ENCODE results near the gene MAGI3. TPM values are rescaled to one million over a fixed set of nuclear protein-coding genes. Genes with fewer than 3 reads are reported as not detected.
"Not testable (repeated sequence)": the region's sequence is repeated elsewhere in the genome, so short reads cannot be mapped to it uniquely, and the experiment has no call there.

Gene MAGI3
- polyA plus RNA-seq, 3 donors, result 25.2 to 28.1 (median 26.0) TPM

DNA sequence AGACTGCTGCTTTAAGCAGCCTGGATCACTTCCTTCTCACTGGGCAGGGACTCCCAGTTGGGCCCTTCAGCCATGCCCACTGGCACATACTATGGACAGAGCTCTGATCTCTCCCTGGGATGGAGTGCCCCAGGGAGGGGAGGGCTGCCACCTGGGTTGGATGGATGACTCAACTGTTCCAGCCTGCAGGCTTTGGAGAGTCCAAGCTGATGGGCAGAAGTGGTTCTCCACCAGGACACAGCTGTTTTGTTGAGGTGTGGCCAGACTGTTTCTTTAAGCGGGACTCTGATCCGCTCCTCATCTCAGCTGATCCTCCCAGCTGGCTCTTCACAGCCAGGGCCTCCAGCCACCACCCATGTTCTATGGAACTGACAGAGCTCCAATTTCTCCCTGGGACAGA is 166.9 kb downstream of the MAGI3 start:
- DNase-seq (ENCODE audit: low read depth in 3 of 3, low spot score in 2 of 3), result no peak

DNA sequence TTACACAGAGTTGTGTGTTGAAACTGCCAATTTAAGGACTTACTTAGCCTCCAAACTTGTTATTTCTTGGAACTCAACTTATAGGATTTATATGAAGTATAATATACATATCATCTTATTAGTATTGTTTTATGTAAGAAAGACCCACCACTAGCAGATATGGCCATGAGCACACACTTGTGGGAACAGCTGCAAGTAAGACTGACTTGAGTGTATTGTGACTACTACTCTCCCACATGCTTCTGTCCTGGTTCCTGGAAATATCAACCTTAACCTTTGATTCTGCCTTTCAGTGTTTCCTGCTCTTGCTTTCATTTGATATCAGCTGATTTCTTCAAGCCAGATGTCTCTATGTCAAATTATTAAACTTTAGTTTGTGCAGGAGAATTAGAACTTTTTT is 175.3 kb downstream of the MAGI3 start:
- DNase-seq (ENCODE audit: low read depth in 3 of 3, low spot score in 2 of 3), result no peak

DNA sequence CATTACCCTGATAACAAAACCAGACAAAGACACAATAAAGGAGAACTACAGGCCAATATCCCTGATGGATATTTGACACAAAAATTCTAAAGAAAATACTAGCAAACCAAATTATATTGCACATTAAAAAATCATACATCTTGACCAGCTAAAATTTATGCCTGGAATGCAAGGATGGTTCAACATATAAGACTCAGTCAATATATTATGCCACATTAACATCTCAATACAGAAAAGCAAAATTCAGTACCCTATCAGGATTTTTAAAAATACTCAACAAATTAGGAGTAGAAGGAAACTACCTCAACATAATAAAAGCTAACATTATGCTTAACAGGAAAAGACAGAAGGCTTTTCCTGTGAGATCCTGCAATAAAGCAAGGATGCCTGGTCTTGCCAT is 177.1 kb downstream of the MAGI3 start:
- DNase-seq (ENCODE audit: low read depth in 3 of 3, low spot score in 2 of 3), result no peak

DNA sequence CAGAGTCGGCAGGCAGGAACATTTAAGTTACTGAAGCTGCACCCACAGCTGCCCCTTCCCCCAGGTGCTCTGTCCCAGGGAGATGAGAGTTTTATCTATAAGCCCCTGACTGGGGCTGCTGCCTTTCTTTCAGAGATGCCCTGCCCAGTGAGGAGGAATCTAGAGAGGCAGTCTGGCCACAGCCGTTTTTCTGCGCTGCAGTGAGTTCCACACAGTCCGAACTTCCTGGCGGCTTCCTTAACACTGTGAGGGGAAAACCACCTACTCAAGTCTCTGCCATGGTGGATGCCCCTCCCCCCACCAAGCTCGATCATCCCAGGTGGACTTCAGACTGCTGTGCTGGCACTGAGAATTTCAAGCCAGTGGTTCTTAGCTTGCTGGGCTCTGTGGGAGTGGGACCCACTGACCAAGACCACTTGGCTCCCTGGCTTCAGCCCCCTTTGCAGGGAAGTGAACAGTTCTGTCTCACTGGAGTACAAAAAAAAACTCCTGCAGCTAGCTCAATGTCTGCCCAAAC is 185.5 kb downstream of the MAGI3 start:
- DNase-seq (ENCODE audit: low read depth in 3 of 3, low spot score in 2 of 3), result not testable (repeated sequence)

DNA sequence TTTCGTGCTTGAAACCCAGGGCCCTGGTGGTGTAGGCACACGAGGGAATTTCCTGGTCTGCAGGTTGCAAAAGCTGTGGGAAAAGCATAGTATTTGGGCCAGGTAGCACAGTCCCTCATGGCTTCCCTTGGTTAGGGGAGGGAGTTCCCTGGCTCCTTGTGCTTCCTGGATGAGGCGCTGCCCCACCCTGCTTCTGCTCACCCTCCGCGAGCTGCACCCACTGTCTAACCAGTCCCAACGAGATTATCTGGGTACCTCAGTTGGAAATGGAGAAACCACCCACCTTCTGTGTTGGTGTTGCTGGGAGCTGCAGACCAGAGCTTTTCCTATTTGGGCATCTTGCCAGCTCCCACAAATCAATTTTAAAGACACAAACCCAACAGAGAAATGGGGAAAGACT is 186.0 kb downstream of the MAGI3 start:
- no peak for DNase-seq (ENCODE audit: low read depth in 3 of 3, low spot score in 2 of 3)

DNA sequence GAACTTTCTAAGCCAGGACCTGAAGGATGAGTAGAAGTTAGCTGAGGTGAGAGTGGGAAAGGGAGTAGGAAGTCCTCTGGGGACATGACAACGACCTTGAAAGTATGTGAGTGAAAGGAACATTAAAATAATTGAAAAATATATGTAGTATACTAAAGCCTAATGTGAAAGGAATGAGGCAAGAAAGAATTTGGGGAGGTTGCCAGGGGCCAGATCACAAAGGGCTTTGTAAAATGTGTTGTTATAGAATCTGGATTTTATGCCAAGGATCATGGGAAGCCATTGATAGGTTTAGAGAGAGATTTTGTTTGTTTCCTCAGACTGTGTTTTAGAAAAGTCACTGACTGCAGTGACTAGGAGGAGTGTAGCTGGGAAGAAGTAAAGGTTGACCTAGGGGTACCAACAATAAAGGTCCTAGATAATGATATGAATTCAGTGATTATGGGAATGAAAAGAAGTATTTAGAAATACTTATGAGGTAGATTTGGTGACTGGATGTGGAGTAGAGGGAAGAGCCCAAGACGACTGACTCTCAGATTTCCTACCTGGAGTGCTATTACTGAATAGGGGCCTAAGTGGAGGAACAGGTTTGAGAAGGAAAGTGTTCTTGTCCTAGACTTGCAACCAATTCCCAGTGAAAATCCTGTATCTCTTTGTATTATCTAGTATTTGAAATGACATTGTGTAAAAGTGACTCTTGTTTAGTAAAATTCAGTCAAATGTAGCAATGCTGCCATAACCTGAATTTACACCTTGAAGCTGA is 189.1 kb downstream of the MAGI3 start:
- DNase-seq (ENCODE audit: low read depth in 3 of 3, low spot score in 2 of 3), result no peak

DNA sequence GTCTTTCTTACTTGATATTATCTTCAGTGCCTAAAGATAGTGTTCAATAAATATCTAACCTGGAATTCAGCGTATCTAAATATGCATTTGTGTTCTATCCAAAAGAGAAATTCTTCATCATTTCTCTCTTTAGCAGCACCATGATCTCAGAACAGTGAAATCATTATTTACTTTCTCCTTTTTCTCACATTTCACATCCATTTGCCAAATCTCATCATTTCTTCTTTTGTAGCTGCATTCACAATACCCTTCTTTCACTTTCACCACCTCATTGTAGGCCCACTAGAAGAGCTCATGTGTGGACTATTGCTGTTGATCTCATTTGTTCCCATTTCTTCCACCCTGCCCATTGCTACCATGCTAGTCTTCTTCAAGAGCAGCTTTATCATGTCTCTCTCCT is 191.0 kb downstream of the MAGI3 start:
- no peak for DNase-seq (ENCODE audit: low read depth in 3 of 3, low spot score in 2 of 3)

DNA sequence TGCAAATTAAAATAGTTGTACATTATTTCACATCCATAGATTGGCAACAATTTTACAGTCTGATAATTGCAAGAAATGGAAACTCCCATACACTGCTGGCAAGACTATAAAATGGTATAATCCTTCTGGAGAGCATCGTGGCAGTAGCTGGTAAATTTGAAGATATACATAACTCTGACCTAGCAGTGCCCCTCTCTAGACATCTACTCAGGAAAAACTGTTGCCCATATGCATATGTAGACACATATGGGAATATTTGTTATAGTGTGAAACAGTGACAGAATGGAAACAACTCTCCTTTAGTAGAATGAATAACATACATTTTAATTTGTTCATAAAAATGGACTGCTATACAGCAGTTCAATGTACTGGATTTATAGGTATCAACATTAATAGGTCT is 191.8 kb downstream of the MAGI3 start:
- no peak for DNase-seq (ENCODE audit: low read depth in 3 of 3, low spot score in 2 of 3)

DNA sequence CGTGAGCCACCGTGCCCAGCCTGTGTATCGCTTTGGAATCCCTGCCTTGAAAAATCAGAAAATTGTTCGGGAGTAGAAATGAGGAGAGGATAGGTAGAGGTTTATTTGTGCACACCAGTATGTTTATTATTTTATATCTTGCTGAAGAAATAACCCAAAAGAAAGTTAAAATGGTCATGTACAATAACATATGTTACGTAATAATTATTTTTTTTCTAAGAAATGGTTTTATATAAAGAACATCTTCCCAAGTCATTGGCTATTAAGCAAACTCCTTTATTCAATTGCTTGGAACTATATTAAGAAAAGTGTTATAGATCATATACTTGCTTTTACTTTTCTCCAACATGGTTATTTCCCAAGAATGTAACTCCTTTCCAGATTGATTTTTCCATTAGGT is 197.2 kb downstream of the MAGI3 start:
- DNase-seq (ENCODE audit: low read depth in 3 of 3, low spot score in 2 of 3), result no peak

DNA sequence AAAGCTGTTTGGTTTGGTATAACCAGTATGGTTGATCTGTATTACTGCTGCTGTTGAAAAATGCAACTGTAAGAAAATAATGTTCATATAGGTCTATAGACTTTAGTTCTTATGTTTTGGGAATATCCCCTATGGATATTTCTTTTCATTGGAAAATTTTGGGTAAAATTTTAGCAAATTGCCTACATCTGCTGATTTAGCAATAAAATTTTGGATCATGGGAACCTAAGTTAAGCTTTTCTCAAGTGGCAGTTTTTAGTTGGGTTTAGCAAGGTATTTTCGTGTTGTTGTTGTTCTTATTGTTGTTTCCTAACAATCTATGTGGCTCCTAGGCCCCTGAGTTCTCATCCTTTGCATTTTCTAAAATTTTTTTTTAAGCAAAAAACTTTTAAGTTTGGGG is 201.9 kb downstream of the MAGI3 start:
- no peak for DNase-seq (ENCODE audit: low read depth in 3 of 3, low spot score in 2 of 3)

DNA sequence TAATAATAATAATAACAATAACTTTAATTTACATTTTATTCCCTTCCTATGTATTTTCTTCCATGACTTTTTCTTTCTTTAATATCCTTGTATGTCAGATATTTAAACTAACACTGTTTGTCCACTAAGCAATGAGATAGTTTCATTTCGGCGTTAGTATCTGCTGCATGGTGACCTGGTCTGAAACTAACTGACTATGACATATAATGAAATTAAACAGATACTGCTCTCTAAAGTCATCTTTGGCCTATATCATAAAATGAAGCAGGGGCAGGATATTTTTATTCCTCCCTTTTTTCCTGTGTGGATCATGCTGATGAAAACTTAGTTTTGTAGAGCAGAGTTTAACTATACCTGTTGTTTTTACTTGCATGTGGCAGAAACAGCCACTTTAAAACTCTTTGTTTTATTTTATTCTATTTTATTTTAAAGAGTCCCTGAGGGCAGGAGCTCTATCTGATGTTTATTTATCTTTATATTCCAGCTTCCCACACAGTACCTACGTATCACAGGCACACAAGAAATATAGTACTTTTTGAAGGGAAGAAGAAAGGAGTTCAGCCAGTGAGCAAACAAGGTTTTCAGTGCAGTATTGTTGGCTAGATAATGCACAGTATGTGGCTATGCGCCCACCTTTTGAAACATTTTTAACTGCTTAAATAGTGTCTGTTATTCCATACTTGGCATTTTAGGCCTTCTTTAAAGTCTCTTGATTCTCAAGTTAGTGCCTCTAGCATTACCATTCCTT is 203.4 kb downstream of the MAGI3 start:
- no peak for DNase-seq (ENCODE audit: low read depth in 3 of 3, low spot score in 2 of 3)

DNA sequence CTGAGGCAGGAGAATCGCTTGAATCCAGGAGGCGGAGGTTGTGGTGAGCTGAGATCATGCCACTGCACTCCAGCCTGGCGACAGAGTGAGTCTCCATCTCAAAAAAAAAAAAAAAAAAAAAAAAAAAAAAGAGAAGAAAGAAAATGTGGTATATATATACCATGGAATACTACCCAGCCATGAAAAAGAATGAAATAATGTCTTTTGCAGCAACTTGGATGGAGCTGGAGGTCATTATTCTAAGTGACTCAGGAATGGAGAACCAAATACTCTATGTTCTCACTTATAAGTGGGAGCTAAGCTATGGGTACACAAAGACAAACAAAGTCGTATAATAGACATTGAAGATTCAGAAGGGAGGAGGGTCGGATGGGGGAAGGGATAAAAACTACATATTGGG is 214.2 kb downstream of the MAGI3 start:
- not testable (repeated sequence) for DNase-seq (ENCODE audit: low read depth in 3 of 3, low spot score in 2 of 3)

DNA sequence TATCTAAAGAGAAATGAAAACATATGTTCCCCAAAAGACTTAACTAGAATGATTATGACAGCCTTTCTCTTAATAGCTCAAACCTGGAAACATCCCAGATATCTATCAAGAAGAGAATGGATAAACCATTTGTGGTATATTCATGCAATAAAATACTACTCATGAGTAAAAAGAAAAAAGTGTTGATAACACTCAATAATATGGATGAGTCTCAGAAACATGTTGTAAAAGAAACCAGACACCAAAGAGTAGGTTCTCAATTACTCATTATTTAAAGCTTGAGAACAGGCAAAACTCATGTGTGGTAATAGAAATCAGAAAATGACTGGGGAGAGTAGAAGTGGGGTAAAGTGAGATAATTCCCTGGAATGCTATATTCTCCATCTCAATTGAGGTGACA is 214.8 kb downstream of the MAGI3 start:
- DNase-seq (ENCODE audit: low read depth in 3 of 3, low spot score in 2 of 3), result no peak

DNA sequence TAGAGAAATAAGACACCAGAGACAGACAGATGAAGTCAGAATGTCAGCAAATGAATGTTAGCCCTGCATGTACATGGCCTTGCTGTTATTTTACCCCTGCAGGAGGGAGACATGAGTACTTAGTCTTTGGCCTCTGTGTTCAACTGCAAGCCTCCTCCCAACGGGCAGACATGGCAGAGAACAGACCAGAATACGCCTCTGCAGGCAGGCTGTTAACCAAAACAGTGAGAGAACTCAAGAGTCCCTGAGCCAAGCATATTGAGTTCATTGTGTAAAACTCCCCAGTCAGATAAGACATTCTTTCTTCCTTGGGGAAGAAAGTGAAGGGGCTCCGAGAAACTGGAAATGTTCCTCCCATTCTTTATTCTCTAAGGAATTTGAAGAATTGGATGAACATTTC is 218.1 kb downstream of the MAGI3 start:
- no peak for DNase-seq (ENCODE audit: low read depth in 3 of 3, low spot score in 2 of 3)

DNA sequence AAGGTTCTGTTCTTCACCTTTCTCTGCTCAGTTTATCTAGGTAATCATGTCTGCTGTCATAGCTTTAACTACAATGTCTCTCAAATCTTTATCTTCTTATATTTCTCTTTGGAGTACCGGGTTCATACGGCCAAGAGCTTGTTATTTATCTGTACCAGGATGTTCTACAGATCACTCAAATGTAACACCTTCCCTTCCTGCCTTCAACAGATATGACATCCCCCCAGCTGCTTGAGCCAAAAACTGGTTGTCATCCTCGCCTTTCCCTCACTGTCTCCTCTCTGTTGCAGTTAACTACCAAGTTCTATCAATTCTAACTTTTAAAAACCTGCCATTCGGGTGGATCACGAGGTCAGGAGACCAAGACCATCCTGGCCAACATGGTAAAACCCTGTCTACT is 220.1 kb downstream of the MAGI3 start:
- DNase-seq (ENCODE audit: low read depth in 3 of 3, low spot score in 2 of 3), result no peak

DNA sequence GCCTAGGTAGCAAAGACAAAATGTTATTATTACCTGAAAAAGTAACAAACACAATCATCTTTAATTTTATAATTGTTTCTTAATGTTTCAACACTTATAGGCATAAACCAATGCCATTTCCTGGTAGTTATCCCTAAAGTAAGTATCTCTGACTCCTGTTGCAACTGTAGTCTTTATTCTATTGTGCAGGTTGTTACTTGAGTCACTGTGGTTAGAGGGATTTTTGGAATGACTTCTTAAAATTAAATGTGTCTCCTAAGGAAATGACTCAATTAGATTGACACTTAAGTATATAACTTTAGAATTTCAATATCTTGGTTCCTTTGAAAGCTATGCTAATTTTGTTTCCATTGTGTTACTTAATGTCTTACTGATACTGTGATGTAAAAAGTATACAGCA is 225.1 kb downstream of the MAGI3 start:
- DNase-seq (ENCODE audit: low read depth in 3 of 3, low spot score in 2 of 3), result no peak

DNA sequence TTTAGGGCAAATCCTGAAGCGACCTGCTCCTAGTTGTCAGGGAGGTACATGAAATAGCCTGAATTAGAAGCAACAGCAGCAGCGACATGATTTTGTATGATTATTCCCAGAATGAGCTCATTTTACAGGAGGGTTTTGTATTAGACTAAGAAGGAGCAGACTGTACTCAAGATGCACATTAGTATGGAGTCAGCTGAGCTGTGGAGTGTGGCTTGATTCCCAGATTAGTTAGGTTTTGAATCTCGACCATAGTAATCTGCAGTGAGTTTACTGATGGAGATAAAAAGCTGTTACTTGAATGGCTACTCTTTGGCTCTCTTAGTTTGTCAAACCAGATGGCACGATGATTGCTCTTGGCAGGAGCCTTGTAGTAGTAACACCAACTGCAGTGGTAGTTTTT is 225.8 kb downstream of the MAGI3 start:
- no peak for DNase-seq (ENCODE audit: low read depth in 3 of 3, low spot score in 2 of 3)

DNA sequence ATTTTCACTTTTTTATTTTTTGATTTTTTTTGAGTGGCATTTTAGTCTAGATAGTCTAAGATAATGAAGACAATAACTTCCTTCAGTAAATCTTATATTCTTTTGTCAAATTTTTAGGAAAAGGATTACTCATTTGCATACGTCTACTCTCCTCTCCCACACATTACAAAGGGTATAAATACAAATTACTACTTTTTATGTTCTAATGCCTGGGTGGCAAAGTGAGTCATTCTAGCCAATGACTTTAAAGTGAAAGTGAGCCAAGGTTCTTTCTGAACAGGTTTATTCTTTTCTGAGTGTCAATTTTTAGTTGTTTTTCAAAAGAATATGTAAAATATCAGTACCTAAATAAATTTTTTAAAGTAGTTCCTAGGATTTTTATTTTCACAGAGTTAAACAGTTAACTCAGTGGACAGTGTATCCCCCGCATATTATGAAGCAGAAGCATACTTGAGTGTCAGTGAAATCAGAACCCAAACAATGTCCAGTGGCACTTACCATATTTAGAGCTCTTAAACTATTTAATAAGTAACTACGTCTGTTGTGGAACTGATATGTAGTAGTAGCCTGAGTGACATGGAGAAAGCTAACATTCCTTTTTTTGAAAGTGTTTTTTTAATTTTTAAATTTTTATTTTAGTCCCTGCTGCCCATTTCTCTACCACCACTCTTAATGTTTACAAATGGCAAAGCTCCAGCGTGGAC is 227.3 kb downstream of the MAGI3 start:
- DNase-seq (ENCODE audit: low read depth in 3 of 3, low spot score in 2 of 3), result no peak

DNA sequence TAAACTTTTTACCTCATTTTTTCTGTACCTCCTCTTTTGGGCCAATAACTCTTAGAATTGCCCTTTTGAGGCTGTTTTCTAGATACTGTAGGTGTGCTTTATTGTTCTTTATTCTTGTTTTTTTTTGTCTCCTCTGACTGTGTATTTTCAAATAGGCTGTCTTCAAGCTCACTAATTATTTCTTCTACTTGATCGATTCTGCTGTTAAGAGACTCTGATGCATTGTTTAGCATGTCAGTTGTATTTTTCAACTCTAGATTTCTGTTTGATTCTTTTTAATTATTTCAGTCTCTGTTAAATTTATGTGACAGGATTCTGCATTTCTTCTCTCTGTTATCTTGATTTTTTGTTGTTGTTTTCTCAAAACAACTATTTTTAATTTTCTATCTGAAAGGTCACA is 238.7 kb downstream of the MAGI3 start:
- no peak for DNase-seq (ENCODE audit: low read depth in 3 of 3, low spot score in 2 of 3)

DNA sequence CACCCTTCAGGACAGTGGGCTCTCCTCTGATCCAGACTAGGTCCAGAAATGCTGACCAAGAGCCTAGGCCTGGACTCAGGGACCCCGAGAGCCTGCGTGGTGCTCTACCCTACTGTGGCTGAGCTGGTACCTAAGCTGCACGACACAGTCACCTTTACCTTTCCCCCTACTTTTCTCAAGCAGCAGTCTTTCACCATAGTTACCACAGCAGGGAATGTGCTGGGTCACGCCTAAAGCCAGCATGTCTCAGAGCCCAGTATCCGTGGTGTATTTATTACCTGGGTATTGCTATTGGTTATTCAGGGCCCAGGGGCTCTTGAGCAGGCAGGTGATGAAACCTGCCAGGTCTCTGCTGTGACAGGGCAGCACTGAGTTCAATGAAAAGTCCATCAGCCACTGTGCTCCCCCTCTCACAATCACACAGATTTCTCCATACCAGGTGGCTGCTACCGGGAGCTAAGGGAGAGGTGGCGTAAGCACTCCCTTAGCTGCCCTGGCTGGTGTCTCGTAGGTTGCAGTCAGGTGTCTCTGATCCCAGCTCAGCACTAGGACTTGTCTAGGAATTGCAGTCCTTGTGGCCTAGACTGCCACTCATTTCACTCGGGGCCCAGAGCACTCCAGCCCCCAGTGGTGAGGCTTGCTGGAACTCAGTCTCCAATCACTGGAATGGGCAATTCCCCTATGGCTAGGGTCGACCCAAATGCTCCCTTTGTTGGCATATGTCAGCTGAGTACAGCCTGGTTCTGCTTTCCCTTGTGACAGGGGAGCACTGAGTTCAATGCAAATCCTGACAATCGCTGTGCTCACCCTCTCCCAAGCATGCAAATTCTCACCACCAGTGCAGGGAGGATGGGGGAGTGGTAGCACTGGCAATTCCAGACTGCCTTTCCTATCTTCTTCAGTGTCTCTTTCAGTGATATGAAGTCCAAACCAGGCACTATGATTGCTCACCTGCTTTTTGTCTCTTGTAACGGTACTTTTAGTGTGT is 240.3 kb downstream of the MAGI3 start:
- DNase-seq (ENCODE audit: low read depth in 3 of 3, low spot score in 2 of 3), result no peak

Measured in right renal cortex interstitium (tissue), 3 donors.